Activated naive CD8-positive, alpha-beta T cell treated with anti-CD3 and anti-CD28 coated beads, Interleukin-2, amount 50 U/mL, for 24 hours (primary cell): ENCODE results near the gene IKBIP.

ENCODE experiments used
- ATAC-seq: fragments of 150-1000 bp; cut with Tn5 transposase; one replicate; pipeline ENCODE4 v1.10.0; 2021
- DNase-seq: peaks from one replicate; pipeline ENCODE4 v3.0.0; 2021
- H3K27ac Mint-ChIP-seq: one replicate; pipeline ENCODE4 v1.8.0; 2021; ENCODE audit warnings: mild to moderate bottlenecking, mixed read lengths
- H3K27me3 Mint-ChIP-seq: one replicate; pipeline ENCODE4 v1.8.0; 2021; ENCODE audit warnings: mixed read lengths
- H3K36me3 Mint-ChIP-seq: one replicate; pipeline ENCODE4 v1.8.0; 2021; ENCODE audit warnings: low read depth, mixed read lengths
- H3K4me1 Mint-ChIP-seq: one replicate; pipeline ENCODE4 v1.8.0; 2021; ENCODE audit warnings: mixed read lengths
- H3K4me3 Mint-ChIP-seq: one replicate; pipeline ENCODE4 v1.8.0; 2021; ENCODE audit warnings: mild to moderate bottlenecking, moderate library complexity, mixed read lengths
- H3K9me3 Mint-ChIP-seq: one replicate; pipeline ENCODE4 v1.8.0; 2021; ENCODE audit warnings: mixed read lengths

The IKBIP gene

GRCh38 chr12:98644712-98645571 is at the start of gene IKBIP, which contains the start of gene APAF1:
Gene IKBIP, minus strand, starts transcription at chr12:98644788. Its CDS starts 87 bp downstream, at chr12:98644701.
Gene APAF1, plus strand, starts transcription at chr12:98645290. Its CDS starts 3,070 bp downstream, at chr12:98648360.
- peaks cover 19% of the 10 kb centered on the region for H3K36me3 Mint-ChIP-seq
- no peaks in the 10 kb centered on the region for H3K27me3 Mint-ChIP-seq
- no peaks in the 10 kb centered on the region for H3K9me3 Mint-ChIP-seq
- peak within 1 kb of the TSS; percentile 95 for H3K27ac Mint-ChIP-seq
- peaks cover 37% of the 10 kb centered on the region for H3K4me1 Mint-ChIP-seq
- peak; percentile 99 for DNase-seq
- peak within 1 kb of the TSS; percentile 94 for H3K4me3 Mint-ChIP-seq
- ATAC-seq = peak; percentile 88

DNA sequence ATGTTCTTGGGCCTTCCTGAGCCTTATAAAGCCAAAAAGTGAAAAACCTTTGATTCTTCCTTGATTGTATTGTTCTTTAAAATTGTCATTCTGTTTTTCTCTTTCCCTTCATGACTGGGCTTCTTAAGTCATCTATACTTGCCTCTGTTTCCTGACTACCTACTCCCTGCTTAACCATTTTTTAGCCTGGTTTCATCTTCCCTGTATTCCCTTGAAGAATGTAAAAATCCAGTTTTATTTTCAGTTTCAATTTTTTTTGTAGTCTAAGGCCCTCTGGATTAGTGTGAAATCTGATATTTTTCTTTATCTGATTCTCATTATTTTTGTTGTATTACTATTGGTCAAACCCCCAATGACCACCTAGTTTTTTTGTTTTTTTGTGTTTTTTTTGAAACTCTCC is 46.8 kb upstream of the IKBIP start:
- DNase-seq (no peak), ATAC-seq (no peak)
- Mint-ChIP-seq H3K9me3 (no peaks in the 10 kb centered on the region), H3K36me3 (peaks cover 25% of the 10 kb centered on the region), H3K27me3 (no peaks in the 10 kb centered on the region), H3K4me3 (no peak overlapping the region), H3K27ac (no peak overlapping the region), H3K4me1 (peaks cover 2% of the 10 kb centered on the region)

DNA sequence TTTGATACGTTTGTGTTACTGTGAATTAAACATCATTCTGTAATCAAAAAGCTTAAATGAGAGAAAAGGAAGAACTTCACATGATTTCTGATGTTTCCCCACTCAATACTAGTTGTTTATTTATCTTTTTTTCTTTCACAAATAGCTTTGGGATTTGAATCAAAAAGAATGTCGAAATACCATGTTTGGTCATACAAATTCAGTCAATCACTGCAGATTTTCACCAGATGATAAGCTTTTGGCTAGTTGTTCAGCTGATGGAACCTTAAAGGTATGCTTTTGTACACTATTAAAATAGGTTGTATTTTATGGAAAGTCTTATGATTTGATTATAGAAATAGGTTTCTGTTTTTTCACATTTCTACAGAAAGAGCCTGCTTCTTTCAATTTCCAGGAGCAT is 42.0 kb upstream of the IKBIP start:
- Mint-ChIP-seq H3K36me3 (peaks cover 16% of the 10 kb centered on the region), H3K27ac (no peak overlapping the region), H3K4me3 (no peak overlapping the region), H3K27me3 (no peaks in the 10 kb centered on the region), H3K4me1 (no peaks in the 10 kb centered on the region), H3K9me3 (no peaks in the 10 kb centered on the region)
- DNase-seq (no peak), ATAC-seq (no peak)

GRCh38 chr12:98684199-98684598 is 39.6 kb upstream of the IKBIP start:
- Mint-ChIP-seq H3K27ac (no peak overlapping the region), H3K36me3 (peaks cover 11% of the 10 kb centered on the region), H3K27me3 (no peaks in the 10 kb centered on the region), H3K9me3 (no peaks in the 10 kb centered on the region), H3K4me3 (no peak overlapping the region), H3K4me1 (no peaks in the 10 kb centered on the region)
- no peak for ATAC-seq
- DNase-seq = no peak

DNA sequence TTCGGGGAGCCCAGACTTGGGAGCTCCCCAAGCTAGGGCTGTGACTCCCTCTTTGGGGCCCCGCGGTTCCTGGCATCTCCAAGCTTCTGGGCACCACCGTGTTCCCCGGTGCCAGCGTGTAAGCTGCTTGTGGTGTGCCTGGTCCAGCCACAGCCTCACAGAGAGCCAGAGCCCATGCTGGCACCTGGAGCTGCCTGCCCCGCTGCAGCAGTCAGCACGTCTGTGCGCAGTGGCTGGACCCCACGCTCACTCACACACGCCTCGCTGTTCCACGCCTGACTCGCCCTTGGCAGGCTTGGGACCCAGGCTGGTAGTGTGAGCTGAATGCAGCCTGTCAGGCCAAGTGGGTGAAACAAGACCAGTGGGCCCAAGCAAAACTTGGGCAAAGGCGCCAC is 35.0 kb upstream of the IKBIP start:
- H3K4me3 Mint-ChIP-seq = no peak overlapping the region
- ATAC-seq (no peak), DNase-seq (no peak)
- no peak overlapping the region for H3K27ac Mint-ChIP-seq
- H3K27me3 Mint-ChIP-seq = no peaks in the 10 kb centered on the region
- H3K9me3 Mint-ChIP-seq = no peaks in the 10 kb centered on the region
- peaks cover 7% of the 10 kb centered on the region for H3K36me3 Mint-ChIP-seq
- no peaks in the 10 kb centered on the region for H3K4me1 Mint-ChIP-seq

DNA sequence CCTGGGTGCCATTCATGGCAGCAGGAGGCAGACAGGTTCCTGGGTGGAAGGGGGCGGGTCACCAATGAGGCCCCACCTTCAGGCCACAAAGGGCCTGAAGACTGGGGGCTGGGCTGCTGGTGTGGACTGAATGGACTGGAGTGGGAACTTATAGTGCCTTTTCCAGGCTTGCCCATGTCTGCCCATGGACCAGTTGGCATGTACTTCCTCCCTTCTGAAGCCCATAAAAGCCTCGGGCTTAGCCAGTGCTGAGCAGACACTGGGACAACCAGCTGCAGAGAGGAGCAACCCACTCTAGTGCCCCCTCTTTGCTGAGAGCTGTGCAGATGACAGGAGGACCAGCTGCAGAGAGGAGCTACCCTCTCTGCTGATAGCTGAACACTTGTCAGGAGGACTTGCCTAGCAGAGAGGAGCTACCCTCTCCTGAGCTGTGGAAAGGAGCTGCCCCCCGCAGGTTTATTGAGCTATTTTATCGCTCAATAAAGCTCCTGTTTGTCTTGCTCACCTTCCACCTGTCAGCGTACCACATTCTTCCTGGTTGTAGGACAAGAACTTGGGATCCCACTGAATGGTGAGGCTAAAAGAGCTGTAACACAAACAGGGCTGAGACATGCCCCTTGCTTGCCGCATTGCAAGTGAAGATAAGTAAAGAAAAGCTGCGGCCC is 34.5 kb upstream of the IKBIP start:
- no peak overlapping the region for H3K4me3 Mint-ChIP-seq
- H3K9me3 Mint-ChIP-seq = no peaks in the 10 kb centered on the region
- no peak overlapping the region for H3K27ac Mint-ChIP-seq
- H3K36me3 Mint-ChIP-seq = peaks cover 7% of the 10 kb centered on the region
- no peaks in the 10 kb centered on the region for H3K4me1 Mint-ChIP-seq
- DNase-seq (no peak), ATAC-seq (no peak)
- no peaks in the 10 kb centered on the region for H3K27me3 Mint-ChIP-seq

- ATAC-seq = no peak
- H3K4me3 Mint-ChIP-seq = no peak overlapping the region
Measured at GRCh38 chr12:98678236-98678945, 33.8 kb upstream of the IKBIP start.

DNA sequence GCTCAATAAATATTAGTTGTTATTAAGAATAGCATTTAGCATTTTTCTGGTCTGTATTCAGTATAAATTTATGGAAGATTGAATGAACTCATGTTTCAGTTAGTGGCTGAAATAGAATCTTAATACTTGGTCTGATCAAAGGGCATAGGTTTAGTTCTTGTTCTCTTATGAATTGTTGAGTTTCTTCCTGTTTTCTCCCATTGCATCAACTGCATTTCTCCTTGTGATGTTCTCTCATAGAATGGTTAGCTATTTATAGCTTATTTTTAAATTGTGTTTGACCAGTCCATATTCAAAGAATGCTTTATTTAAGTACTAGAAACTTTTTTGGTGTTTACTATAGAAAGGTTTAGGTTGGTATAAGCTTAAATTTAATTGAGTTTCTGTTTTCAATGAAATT is 30.3 kb upstream of the IKBIP start:
- Mint-ChIP-seq H3K27me3 (no peaks in the 10 kb centered on the region), H3K4me1 (no peaks in the 10 kb centered on the region), H3K4me3 (no peak overlapping the region), H3K36me3 (peaks cover 9% of the 10 kb centered on the region), H3K27ac (no peak overlapping the region), H3K9me3 (no peaks in the 10 kb centered on the region)
- ATAC-seq (no peak), DNase-seq (no peak)

More at GRCh38 chr12:98678236-98678945, 33.8 kb upstream of the IKBIP start:
- H3K36me3 Mint-ChIP-seq = peaks cover 4% of the 10 kb centered on the region
- H3K9me3 Mint-ChIP-seq = no peaks in the 10 kb centered on the region
- no peak for DNase-seq
- no peak overlapping the region for H3K27ac Mint-ChIP-seq
- no peaks in the 10 kb centered on the region for H3K4me1 Mint-ChIP-seq
- no peaks in the 10 kb centered on the region for H3K27me3 Mint-ChIP-seq

GRCh38 chr12:98671459-98671858 is 26.9 kb upstream of the IKBIP start:
- H3K4me1 Mint-ChIP-seq = no peaks in the 10 kb centered on the region
- H3K9me3 Mint-ChIP-seq = no peaks in the 10 kb centered on the region
- H3K4me3 Mint-ChIP-seq = no peak overlapping the region
- no peaks in the 10 kb centered on the region for H3K27me3 Mint-ChIP-seq
- ATAC-seq = no peak
- no peak for DNase-seq
- H3K36me3 Mint-ChIP-seq = peaks cover 27% of the 10 kb centered on the region
- H3K27ac Mint-ChIP-seq = no peak overlapping the region

DNA sequence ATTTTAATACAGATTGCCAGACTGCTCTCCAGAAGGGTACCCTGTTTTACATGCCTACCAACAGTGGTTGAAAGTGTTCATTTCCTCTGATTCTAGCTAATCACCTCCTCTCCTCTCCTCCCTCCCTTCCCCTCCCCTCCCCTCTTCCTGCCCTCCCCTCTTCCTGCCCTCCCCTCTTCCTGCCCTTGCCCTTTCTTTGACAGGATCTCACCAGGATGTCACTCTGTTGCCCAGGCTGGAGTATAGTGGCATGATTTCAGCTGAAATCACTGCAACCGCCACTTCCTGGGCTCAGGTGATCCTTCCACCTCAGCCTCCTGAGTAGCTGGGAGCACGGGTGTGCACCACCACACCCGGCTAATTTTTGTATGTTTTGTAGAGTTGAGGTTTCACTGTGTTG is 25.2 kb upstream of the IKBIP start:
- H3K4me1 Mint-ChIP-seq = no peaks in the 10 kb centered on the region
- ATAC-seq (no peak), DNase-seq (no peak)
- no peak overlapping the region for H3K4me3 Mint-ChIP-seq
- H3K36me3 Mint-ChIP-seq = peaks cover 29% of the 10 kb centered on the region
- no peaks in the 10 kb centered on the region for H3K9me3 Mint-ChIP-seq
- no peaks in the 10 kb centered on the region for H3K27me3 Mint-ChIP-seq
- H3K27ac Mint-ChIP-seq = no peak overlapping the region

DNA sequence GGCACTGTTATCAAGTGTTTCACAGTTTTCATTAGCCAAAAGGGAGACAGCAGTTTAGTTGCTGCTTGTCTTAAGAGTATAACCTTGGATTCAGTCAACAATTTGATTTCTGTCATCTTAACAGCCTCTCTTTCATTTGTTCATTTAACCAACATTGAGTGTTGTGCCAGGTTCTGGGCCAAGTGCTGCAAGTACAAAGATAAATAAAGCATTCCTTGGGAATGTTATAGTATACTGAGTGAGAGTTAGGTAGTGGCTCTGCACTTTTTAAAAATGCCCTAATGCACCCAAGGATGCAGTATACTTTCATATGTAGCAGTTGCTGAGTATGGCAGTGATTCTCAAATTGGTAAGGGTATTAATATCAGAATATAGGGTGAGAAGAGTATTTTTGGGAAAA is 15.9 kb upstream of the IKBIP start:
- H3K9me3 Mint-ChIP-seq = no peaks in the 10 kb centered on the region
- no peak overlapping the region for H3K27ac Mint-ChIP-seq
- H3K36me3 Mint-ChIP-seq = peaks cover 15% of the 10 kb centered on the region
- DNase-seq (no peak), ATAC-seq (no peak)
- H3K4me3 Mint-ChIP-seq = no peak overlapping the region
- peaks cover 15% of the 10 kb centered on the region for H3K4me1 Mint-ChIP-seq
- H3K27me3 Mint-ChIP-seq = no peaks in the 10 kb centered on the region

- ATAC-seq = peak; percentile 91
Measured at GRCh38 chr12:98656289-98657101, 11.9 kb upstream of the IKBIP start.

GRCh38 chr12:98653866-98654493 is 9.4 kb upstream of the IKBIP start:
- H3K36me3 Mint-ChIP-seq = peaks cover 6% of the 10 kb centered on the region
- H3K4me1 Mint-ChIP-seq = peaks cover 15% of the 10 kb centered on the region
- no peaks in the 10 kb centered on the region for H3K9me3 Mint-ChIP-seq
- H3K27ac Mint-ChIP-seq = no peak overlapping the region
- H3K27me3 Mint-ChIP-seq = no peaks in the 10 kb centered on the region
- no peak for DNase-seq
- H3K4me3 Mint-ChIP-seq = no peak overlapping the region
- no peak for ATAC-seq

More at GRCh38 chr12:98656289-98657101, 11.9 kb upstream of the IKBIP start:
- Mint-ChIP-seq H3K27me3 (no peaks in the 10 kb centered on the region), H3K4me1 (peaks cover 15% of the 10 kb centered on the region), H3K36me3 (peaks cover 7% of the 10 kb centered on the region), H3K27ac (peak overlapping the region; percentile 2), H3K4me3 (no peak overlapping the region), H3K9me3 (no peaks in the 10 kb centered on the region)
- no peak for DNase-seq

DNA sequence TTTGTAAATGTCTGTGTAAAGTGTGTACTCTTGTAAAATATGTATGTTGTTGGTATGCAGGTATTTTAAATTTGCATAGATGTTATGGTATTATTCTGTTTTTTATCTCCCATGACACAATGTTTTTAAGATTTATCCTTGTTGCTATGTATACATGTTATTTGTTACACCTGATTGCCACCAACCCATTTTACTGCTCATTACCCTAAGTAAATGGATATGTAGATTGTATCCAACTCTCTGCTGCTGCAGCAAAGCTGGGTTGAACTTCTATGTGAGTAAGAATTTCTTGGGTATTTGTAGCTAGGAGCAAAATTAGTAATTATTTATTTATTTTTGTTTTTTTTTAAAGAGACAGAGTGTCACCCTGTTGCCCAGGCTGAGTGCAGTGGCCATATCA is 6.7 kb upstream of the IKBIP start:
- DNase-seq (no peak), ATAC-seq (no peak)
- Mint-ChIP-seq H3K27me3 (no peaks in the 10 kb centered on the region), H3K27ac (no peak overlapping the region), H3K36me3 (peaks cover 2% of the 10 kb centered on the region), H3K4me1 (peaks cover 13% of the 10 kb centered on the region), H3K4me3 (no peak overlapping the region), H3K9me3 (no peaks in the 10 kb centered on the region)
